ENCODE results near the gene PTPRD. TPM values are rescaled to one million over a fixed set of nuclear protein-coding genes. Genes with fewer than 3 reads are reported as not detected.

PTPRD gene
- total RNA-seq, 1 experiment from 2014 or later: 0.02 TPM

DNA sequence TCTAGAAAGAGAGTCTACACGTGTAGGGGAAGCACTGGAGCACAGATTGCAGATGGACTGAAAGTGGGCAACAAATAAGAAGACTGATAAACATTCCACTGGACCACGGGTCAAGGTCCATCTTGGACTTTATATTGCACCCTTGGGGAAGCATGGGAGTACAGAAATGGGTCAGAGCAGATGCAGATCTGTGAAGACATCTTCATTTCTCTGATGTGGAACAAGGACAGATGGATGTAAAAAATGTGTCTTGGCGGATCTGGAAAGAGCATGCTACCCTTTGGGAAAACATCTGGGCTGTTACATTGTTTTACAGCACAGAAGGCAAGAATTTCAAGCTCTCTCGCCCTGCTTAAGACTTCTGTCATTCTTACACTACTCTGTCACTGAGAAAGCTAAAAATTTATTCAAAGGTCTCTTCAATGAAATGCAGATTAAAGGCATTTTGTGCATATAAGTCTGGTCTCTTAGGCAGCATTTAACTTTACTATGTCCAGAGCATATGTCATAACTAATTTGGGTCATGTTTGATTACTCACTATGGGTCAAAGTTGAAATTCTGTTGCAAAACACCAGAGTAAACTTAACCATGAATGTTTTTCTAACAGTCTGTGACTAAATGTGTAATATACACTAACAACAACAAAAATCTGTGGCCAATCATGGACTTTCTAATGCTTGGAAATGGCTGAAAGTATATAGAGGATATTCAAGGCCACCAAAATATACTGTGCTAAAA lies 2056.9 kb downstream of the PTPRD start:
- no peaks in the 10 kb centered on the region for H3K27me3 ChIP-seq (ENCODE audit: insufficient read depth, low read length)
- no TSS peak for BruUV-seq (replicated peaks)
- H3K4me1 ChIP-seq (ENCODE audit: control insufficient read depth in 1 of 2, insufficient read depth in 2 of 2, low read length in 2 of 2): no peaks in the 10 kb centered on the region
- ChIA-PET RAD21 (ENCODE audit: low non-redundant PET in 1 of 2, low total read pairs in 2 of 2, uncharacterized antibody in 2 of 2, unreplicated experiment in 2 of 2) (no interaction called here), POLR2A (no interaction called here), CTCF (no interaction called here)
- ATAC-seq (no peak), DNase-seq (ENCODE audit: low read depth, low spot score) (no peak)
- intact Hi-C loops (cut with micrococcal nuclease): no loop called here
- no peaks in the 10 kb centered on the region for H3K36me3 ChIP-seq (ENCODE audit: control insufficient read depth in 1 of 2, insufficient read depth in 2 of 2, low read length in 2 of 2)
- H3K4me3 ChIP-seq (replicated peaks in 1 of 2; ENCODE audit: low read depth in 1 of 2, low read length in 2 of 2): no peak overlapping the region
- H3K79me2 ChIP-seq (ENCODE audit: insufficient read depth, low read length): no peaks in the 10 kb centered on the region
- no peaks in the 10 kb centered on the region for H4K20me1 ChIP-seq (ENCODE audit: insufficient read depth)
- H3K9me3 ChIP-seq (ENCODE audit: control insufficient read depth in 1 of 2, insufficient read depth in 1 of 2, low read depth in 1 of 2, low read length in 2 of 2): peaks cover 13 to 35% of the 10 kb centered on the region in 2 experiments; a peak in 2 of 4 replicates
- no peaks in the 10 kb centered on the region for H3K9me2 ChIP-seq (ENCODE audit: insufficient read depth)
- H2AFZ ChIP-seq (ENCODE audit: low read depth, low read length, poor library complexity, severe bottlenecking): no peak overlapping the region
- H3K4me2 ChIP-seq (ENCODE audit: low read length): no peak overlapping the region
- no peak for TF ChIP-seq POLR2AphosphoS5 (IDR thresholded peaks at IDR 0.05; ENCODE audit: low read depth, low read length)
- TF ChIP-seq, protein P1, sequence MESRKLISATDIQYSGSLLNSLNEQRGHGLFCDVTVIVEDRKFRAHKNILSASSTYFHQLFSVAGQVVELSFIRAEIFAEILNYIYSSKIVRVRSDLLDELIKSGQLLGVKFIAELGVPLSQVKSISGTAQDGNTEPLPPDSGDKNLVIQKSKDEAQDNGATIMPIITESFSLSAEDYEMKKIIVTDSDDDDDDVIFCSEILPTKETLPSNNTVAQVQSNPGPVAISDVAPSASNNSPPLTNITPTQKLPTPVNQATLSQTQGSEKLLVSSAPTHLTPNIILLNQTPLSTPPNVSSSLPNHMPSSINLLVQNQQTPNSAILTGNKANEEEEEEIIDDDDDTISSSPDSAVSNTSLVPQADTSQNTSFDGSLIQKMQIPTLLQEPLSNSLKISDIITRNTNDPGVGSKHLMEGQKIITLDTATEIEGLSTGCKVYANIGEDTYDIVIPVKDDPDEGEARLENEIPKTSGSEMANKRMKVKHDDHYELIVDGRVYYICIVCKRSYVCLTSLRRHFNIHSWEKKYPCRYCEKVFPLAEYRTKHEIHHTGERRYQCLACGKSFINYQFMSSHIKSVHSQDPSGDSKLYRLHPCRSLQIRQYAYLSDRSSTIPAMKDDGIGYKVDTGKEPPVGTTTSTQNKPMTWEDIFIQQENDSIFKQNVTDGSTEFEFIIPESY (IDR thresholded peaks at IDR 0.05; ENCODE audit: extremely low read depth, insufficient replicate concordance, low read length): no peak
- no peak for TF ChIP-seq POLR2A (IDR thresholded peaks at IDR 0.05; ENCODE audit: borderline replicate concordance, extremely low read depth, insufficient read depth, insufficient read length)
- TF ChIP-seq CEBPB (IDR thresholded peaks at IDR 0.05; ENCODE audit: low read depth): no peak
- TF ChIP-seq FOSL1 (IDR thresholded peaks at IDR 0.05; ENCODE audit: low read depth): no peak
- TF ChIP-seq JUND (IDR thresholded peaks at IDR 0.05): no peak
- no peak for TF ChIP-seq YY1 (IDR thresholded peaks at IDR 0.05; ENCODE audit: extremely low read depth, insufficient replicate concordance, low read depth, low read length)
- no peak overlapping the region for H3K27ac ChIP-seq (ENCODE audit: low read depth, low read length)
- H3K9ac ChIP-seq (ENCODE audit: low read length): no peak overlapping the region

DNA sequence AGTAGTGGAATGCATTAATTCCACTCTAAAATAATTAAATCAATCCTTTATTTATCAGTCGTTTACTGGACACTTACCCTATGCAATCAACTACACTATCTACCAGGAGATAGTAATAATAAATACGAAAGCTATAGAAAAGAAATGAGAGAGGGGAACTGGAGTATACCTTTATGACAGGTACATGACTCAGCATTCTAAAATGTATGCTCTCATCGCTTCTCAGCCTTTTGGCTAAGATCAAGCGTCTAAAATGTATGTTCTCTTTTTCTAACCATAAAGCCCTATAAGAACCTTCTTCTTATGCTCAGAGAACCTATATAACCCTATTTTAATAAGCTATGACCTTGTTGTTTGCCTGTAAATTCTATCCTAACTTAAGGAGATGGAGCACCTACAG lies 2059.4 kb downstream of the PTPRD start:
- H3K27me3 ChIP-seq (ENCODE audit: insufficient read depth, low read length): no peaks in the 10 kb centered on the region
- no peak overlapping the region for H3K4me3 ChIP-seq (replicated peaks in 1 of 2; ENCODE audit: low read depth in 1 of 2, low read length in 2 of 2)
- intact Hi-C loops (cut with micrococcal nuclease): no loop called here
- BruUV-seq (replicated peaks): no TSS peak
- no peak for DNase-seq (ENCODE audit: low read depth, low spot score)
- H3K27ac ChIP-seq (ENCODE audit: low read depth, low read length): no peak overlapping the region
- no peak for ATAC-seq
- H3K9me3 ChIP-seq (ENCODE audit: control insufficient read depth in 1 of 2, insufficient read depth in 1 of 2, low read depth in 1 of 2, low read length in 2 of 2): peaks cover 10 to 41% of the 10 kb centered on the region in 2 experiments; a peak in 2 of 4 replicates
- H3K36me3 ChIP-seq (ENCODE audit: control insufficient read depth in 1 of 2, insufficient read depth in 2 of 2, low read length in 2 of 2): no peaks in the 10 kb centered on the region
- no peaks in the 10 kb centered on the region for H4K20me1 ChIP-seq (ENCODE audit: insufficient read depth)
- ChIA-PET CTCF (no interaction called here), RAD21 (ENCODE audit: low non-redundant PET in 1 of 2, low total read pairs in 2 of 2, uncharacterized antibody in 2 of 2, unreplicated experiment in 2 of 2) (no interaction called here), POLR2A (no interaction called here)
- no peaks in the 10 kb centered on the region for H3K79me2 ChIP-seq (ENCODE audit: insufficient read depth, low read length)
- H3K9ac ChIP-seq (ENCODE audit: low read length): no peak overlapping the region
- H3K4me2 ChIP-seq (ENCODE audit: low read length): no peak overlapping the region
- no peak overlapping the region for H2AFZ ChIP-seq (ENCODE audit: low read depth, low read length, poor library complexity, severe bottlenecking)
- no peaks in the 10 kb centered on the region for H3K9me2 ChIP-seq (ENCODE audit: insufficient read depth)
- no peaks in the 10 kb centered on the region for H3K4me1 ChIP-seq (ENCODE audit: control insufficient read depth in 1 of 2, insufficient read depth in 2 of 2, low read length in 2 of 2)
- no peak for TF ChIP-seq YY1 (IDR thresholded peaks at IDR 0.05; ENCODE audit: extremely low read depth, insufficient replicate concordance, low read depth, low read length)
- TF ChIP-seq ZFX (IDR thresholded peaks at IDR 0.05): no peak
- no peak for TF ChIP-seq SIN3A (IDR thresholded peaks at IDR 0.05; ENCODE audit: low read depth)
- no peak for TF ChIP-seq CBX3 (IDR thresholded peaks at IDR 0.05; ENCODE audit: low read depth)
- TF ChIP-seq EGR1 (IDR thresholded peaks at IDR 0.05; ENCODE audit: low read depth): no peak
- TF ChIP-seq TCF7L2 (IDR thresholded peaks at IDR 0.05; ENCODE audit: borderline replicate concordance, extremely low read depth, insufficient read depth, insufficient read length): no peak
- no peak for TF ChIP-seq EZH2phosphoT487 (IDR thresholded peaks at IDR 0.05; ENCODE audit: borderline replicate concordance)
- no peak for TF ChIP-seq CEBPB (IDR thresholded peaks at IDR 0.05; ENCODE audit: low read depth)
- TF ChIP-seq, protein P2, sequence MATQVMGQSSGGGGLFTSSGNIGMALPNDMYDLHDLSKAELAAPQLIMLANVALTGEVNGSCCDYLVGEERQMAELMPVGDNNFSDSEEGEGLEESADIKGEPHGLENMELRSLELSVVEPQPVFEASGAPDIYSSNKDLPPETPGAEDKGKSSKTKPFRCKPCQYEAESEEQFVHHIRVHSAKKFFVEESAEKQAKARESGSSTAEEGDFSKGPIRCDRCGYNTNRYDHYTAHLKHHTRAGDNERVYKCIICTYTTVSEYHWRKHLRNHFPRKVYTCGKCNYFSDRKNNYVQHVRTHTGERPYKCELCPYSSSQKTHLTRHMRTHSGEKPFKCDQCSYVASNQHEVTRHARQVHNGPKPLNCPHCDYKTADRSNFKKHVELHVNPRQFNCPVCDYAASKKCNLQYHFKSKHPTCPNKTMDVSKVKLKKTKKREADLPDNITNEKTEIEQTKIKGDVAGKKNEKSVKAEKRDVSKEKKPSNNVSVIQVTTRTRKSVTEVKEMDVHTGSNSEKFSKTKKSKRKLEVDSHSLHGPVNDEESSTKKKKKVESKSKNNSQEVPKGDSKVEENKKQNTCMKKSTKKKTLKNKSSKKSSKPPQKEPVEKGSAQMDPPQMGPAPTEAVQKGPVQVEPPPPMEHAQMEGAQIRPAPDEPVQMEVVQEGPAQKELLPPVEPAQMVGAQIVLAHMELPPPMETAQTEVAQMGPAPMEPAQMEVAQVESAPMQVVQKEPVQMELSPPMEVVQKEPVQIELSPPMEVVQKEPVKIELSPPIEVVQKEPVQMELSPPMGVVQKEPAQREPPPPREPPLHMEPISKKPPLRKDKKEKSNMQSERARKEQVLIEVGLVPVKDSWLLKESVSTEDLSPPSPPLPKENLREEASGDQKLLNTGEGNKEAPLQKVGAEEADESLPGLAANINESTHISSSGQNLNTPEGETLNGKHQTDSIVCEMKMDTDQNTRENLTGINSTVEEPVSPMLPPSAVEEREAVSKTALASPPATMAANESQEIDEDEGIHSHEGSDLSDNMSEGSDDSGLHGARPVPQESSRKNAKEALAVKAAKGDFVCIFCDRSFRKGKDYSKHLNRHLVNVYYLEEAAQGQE (IDR thresholded peaks at IDR 0.05; ENCODE audit: low read depth): no peak
- TF ChIP-seq EZH2 (IDR thresholded peaks at IDR 0.05): no peak
- TF ChIP-seq POLR2A (IDR thresholded peaks at IDR 0.05; ENCODE audit: borderline replicate concordance, extremely low read depth, insufficient read depth, insufficient read length): no peak
- TF ChIP-seq SRF (IDR thresholded peaks at IDR 0.05; ENCODE audit: low read depth): no peak
